ENCODE results near the gene GABRP.

The GABRP gene

DNA sequence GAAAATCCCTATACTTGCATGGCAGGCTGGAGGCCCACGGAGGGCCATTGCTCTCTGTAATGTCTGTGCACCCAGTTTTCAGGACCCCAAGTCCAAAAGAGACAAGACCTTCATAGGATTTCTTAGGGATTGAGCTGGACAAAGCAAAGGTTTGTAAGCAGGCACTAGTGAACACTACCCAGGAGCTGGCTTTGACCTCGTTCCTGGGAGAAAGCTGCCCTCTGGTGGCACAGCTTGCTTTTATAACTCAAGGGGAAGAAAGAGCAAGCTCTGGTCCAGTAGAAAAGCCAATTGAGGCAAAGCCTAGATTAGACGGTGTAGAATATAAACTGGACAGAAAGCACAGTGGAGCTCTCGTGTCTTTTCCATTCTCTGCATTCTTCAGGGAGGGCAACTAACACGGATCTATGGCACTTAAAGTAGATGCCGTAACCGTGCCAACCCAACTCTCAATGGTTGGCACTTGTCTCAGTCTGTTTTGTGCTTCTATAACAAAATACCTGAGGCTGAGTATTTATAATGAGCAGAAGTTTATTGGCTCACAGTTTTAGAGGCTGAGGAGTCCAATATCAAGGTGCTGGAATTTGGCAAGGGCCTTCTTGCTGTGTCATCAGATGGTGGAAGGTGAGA, 7.9 kb downstream of the GABRP start:
- H3K4me1 ChIP-seq = peaks cover 7% of the 10 kb centered on the region; the same call in 1 of the 2 replicates
- no peak overlapping the region for H3K4me2 ChIP-seq
- H3K4me3 ChIP-seq = no peak overlapping the region
- H3K36me3 ChIP-seq = no peaks in the 10 kb centered on the region
- H3K27ac ChIP-seq = no peak overlapping the region
- no peaks in the 10 kb centered on the region for H3K27me3 ChIP-seq
- TF ChIP-seq Cebpa-rat (IDR thresholded peaks at IDR 0.05) = no peak
- no peak overlapping the region for H3K9ac ChIP-seq
- H4K20me1 ChIP-seq = no peaks in the 10 kb centered on the region
- H3K9me3 ChIP-seq = no peaks in the 10 kb centered on the region

DNA sequence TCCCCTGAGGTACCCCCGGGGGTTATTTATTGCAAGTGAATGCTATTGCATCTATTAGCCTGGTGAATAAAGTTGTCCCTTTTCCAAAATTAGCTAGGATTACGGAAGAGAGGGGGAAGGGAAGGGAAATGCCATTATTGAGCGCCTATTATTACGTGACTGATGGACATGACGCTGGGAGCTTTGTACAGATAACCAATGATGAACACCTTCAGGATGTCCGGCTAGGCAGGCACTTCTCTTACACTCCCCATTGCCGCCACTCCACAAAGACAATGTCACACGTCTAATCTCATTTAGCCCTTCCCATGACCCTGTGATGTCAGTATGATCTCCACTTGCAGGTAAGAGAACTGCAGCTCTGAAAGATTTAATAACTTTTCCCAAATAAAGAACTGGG, 9.4 kb downstream of the GABRP start:
- Histone ChIP-seq H3K4me1 (peaks cover 12% of the 10 kb centered on the region; the same call in 1 of the 2 replicates), H3K9me3 (no peaks in the 10 kb centered on the region), H4K20me1 (no peaks in the 10 kb centered on the region), H3K4me3 (no peak overlapping the region), H3K27ac (no peak overlapping the region), H3K4me2 (no peak overlapping the region), H3K36me3 (no peaks in the 10 kb centered on the region), H3K9ac (no peak overlapping the region), H3K27me3 (no peaks in the 10 kb centered on the region)
- TF ChIP-seq Cebpa-rat (IDR thresholded peaks at IDR 0.05) = no peak

DNA sequence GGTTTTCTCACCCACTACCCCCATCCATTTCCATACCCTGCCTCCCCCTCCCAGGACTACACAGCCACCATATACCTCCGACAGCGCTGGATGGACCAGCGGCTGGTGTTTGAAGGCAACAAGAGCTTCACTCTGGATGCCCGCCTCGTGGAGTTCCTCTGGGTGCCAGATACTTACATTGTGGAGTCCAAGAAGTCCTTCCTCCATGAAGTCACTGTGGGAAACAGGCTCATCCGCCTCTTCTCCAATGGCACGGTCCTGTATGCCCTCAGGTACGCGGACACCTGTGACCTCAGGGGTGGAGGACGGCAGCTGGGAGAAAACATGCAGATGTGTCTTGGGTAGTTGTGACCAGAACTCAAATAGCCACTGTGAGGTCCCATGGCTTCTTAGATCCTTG, 11.6 kb downstream of the GABRP start:
- Histone ChIP-seq H4K20me1 (no peaks in the 10 kb centered on the region), H3K4me2 (no peak overlapping the region), H3K4me1 (peaks cover 6% of the 10 kb centered on the region; the same call in 1 of the 2 replicates), H3K27me3 (no peaks in the 10 kb centered on the region), H3K27ac (no peak overlapping the region), H3K9me3 (no peaks in the 10 kb centered on the region), H3K9ac (no peak overlapping the region), H3K4me3 (no peak overlapping the region), H3K36me3 (no peaks in the 10 kb centered on the region)
- TF ChIP-seq Cebpa-rat (IDR thresholded peaks at IDR 0.05) = no peak

DNA sequence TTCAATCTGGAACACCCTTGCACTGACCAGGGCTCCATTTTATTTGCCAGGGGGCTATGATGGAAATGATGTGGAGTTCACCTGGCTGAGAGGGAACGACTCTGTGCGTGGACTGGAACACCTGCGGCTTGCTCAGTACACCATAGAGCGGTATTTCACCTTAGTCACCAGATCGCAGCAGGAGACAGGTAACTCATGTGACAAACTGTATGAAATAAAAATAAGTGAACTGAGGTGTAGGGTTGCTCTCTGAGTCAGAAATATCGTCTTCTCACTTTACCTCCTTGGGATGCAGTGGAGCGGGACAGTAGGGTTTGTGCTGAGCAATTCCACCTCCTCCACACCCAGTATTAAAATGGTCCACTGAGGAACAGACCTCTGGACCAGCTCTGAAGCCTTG, 22.1 kb downstream of the GABRP start:
- no peak overlapping the region for H3K9ac ChIP-seq
- no peaks in the 10 kb centered on the region for H4K20me1 ChIP-seq
- H3K4me3 ChIP-seq = no peak overlapping the region
- H3K27ac ChIP-seq = no peak overlapping the region
- H3K4me1 ChIP-seq = no peaks in the 10 kb centered on the region
- H3K36me3 ChIP-seq = no peaks in the 10 kb centered on the region
- H3K4me2 ChIP-seq = no peak overlapping the region
- H3K9me3 ChIP-seq = no peaks in the 10 kb centered on the region
- no peak for TF ChIP-seq Cebpa-rat (IDR thresholded peaks at IDR 0.05)
- H3K27me3 ChIP-seq = no peaks in the 10 kb centered on the region

DNA sequence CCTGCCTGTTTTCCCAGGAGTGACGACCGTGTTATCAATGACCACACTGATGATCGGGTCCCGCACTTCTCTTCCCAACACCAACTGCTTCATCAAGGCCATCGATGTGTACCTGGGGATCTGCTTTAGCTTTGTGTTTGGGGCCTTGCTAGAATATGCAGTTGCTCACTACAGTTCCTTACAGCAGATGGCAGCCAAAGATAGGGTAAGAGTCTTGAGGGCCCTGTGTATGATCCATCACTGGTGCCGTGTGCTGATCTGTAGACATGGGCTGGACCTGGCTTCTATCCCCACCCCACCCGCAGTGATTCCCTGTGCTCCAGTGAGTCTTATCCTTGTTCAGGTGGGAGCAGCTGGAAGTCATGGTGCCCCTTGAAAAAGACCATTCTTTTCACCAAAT, 26.0 kb downstream of the GABRP start:
- no peak overlapping the region for H3K9ac ChIP-seq
- H3K4me1 ChIP-seq = no peaks in the 10 kb centered on the region
- no peaks in the 10 kb centered on the region for H3K9me3 ChIP-seq
- no peaks in the 10 kb centered on the region for H3K27me3 ChIP-seq
- no peak overlapping the region for H3K4me3 ChIP-seq
- no peak overlapping the region for H3K4me2 ChIP-seq
- no peak for TF ChIP-seq Cebpa-rat (IDR thresholded peaks at IDR 0.05)
- H4K20me1 ChIP-seq = no peaks in the 10 kb centered on the region
- H3K36me3 ChIP-seq = no peaks in the 10 kb centered on the region
- H3K27ac ChIP-seq = no peak overlapping the region

DNA sequence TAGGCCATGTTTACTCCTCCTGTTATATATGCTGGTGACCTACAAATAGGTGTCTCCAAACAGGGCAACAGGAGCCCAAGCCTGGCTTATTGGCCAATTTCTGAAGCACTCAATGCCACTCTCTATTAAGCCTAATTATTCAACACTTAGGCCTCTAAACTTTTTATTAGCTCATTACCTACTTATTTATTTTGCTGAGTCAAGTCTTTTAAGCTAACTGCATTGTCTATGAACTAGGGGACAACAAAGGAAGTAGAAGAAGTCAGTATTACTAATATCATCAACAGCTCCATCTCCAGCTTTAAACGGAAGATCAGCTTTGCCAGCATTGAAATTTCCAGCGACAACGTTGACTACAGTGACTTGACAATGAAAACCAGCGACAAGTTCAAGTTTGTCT, 28.2 kb downstream of the GABRP start:
- Histone ChIP-seq H3K36me3 (no peaks in the 10 kb centered on the region), H3K9ac (no peak overlapping the region), H3K4me3 (no peak overlapping the region), H4K20me1 (no peaks in the 10 kb centered on the region), H3K4me2 (no peak overlapping the region), H3K9me3 (no peaks in the 10 kb centered on the region), H3K4me1 (no peaks in the 10 kb centered on the region), H3K27me3 (no peaks in the 10 kb centered on the region), H3K27ac (no peak overlapping the region)
- TF ChIP-seq Cebpa-rat (IDR thresholded peaks at IDR 0.05) = no peak

DNA sequence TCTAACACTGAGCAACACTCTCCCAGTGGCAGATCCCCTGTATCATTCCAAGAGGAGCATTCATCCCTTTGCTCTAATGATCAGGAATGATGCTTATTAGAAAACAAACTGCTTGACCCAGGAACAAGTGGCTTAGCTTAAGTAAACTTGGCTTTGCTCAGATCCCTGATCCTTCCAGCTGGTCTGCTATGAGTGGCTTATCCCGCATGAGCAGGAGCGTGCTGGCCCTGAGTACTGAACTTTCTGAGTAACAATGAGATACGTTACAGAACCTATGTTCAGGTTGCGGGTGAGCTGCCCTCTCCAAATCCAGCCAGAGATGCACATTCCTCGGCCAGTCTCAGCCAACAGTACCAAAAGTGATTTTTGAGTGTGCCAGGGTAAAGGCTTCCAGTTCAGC, 29.7 kb downstream of the GABRP start:
- no peak overlapping the region for H3K27ac ChIP-seq
- H3K4me3 ChIP-seq = no peak overlapping the region
- H3K9ac ChIP-seq = no peak overlapping the region
- TF ChIP-seq Cebpa-rat (IDR thresholded peaks at IDR 0.05) = no peak
- no peaks in the 10 kb centered on the region for H4K20me1 ChIP-seq
- H3K9me3 ChIP-seq = 0 out of 2 replicates have a peak, but pooled peaks cover 4% of the 10 kb centered on the region
- H3K36me3 ChIP-seq = no peaks in the 10 kb centered on the region
- H3K27me3 ChIP-seq = no peaks in the 10 kb centered on the region
- no peak overlapping the region for H3K4me2 ChIP-seq
- H3K4me1 ChIP-seq = no peaks in the 10 kb centered on the region

DNA sequence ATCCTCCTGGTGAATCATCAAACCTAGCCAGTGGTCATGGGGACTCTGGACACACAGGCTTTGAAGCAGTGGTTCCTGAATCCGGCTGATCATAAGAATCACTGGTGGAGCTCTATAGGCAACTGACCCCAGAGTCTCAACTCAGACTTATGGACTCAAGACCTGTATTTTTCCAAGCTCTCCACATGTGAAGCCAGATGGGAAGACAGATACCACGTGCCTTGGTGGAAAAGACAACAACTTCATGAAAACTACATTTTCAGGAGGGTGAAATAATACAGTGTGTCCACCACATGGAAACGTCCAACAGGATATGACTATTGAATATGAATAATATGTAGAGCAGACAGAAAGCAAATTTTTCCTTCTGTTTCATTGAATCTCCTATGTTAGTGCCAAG, 33.7 kb downstream of the GABRP start:
- no peak for TF ChIP-seq Cebpa-rat (IDR thresholded peaks at IDR 0.05)
- 0 out of 2 replicates have a peak, but pooled peaks cover 4% of the 10 kb centered on the region for H3K9me3 ChIP-seq

DNA sequence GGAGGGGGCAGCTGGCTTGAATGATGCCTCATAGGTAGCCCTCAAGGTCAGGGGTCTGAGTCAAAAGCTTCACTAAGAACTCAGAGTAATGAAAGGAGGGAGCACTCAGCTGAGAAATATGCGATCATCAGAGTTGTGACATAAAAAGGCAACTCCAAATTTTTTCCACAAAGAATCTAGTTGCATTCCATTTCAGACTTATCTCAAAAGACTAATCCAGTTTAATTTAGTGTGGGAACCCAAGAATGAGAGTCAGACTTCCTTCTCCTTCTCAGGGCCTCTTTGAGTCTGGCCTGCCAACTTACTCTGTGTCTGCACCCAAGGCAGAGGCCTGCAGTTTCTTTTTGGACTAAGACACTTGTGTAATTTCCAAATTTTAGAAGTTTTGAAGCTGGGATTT, 34.7 kb downstream of the GABRP start:
- no peak overlapping the region for H3K4me3 ChIP-seq
- H3K36me3 ChIP-seq = no peaks in the 10 kb centered on the region
- no peak for TF ChIP-seq Cebpa-rat (IDR thresholded peaks at IDR 0.05)
- H3K27ac ChIP-seq = no peak overlapping the region
- 0 out of 2 replicates have a peak, but pooled peaks cover 4% of the 10 kb centered on the region for H3K9me3 ChIP-seq
- H3K27me3 ChIP-seq = no peaks in the 10 kb centered on the region
- H3K9ac ChIP-seq = no peak overlapping the region
- H4K20me1 ChIP-seq = no peaks in the 10 kb centered on the region
- H3K4me2 ChIP-seq = no peak overlapping the region
- H3K4me1 ChIP-seq = no peaks in the 10 kb centered on the region

More for the DNA sequence above, 33.7 kb downstream of the GABRP start:
- Histone ChIP-seq H3K4me2 (no peak overlapping the region), H3K4me1 (no peaks in the 10 kb centered on the region), H3K27me3 (no peaks in the 10 kb centered on the region), H3K9ac (no peak overlapping the region), H4K20me1 (no peaks in the 10 kb centered on the region), H3K4me3 (no peak overlapping the region), H3K36me3 (no peaks in the 10 kb centered on the region), H3K27ac (no peak overlapping the region)

DNA sequence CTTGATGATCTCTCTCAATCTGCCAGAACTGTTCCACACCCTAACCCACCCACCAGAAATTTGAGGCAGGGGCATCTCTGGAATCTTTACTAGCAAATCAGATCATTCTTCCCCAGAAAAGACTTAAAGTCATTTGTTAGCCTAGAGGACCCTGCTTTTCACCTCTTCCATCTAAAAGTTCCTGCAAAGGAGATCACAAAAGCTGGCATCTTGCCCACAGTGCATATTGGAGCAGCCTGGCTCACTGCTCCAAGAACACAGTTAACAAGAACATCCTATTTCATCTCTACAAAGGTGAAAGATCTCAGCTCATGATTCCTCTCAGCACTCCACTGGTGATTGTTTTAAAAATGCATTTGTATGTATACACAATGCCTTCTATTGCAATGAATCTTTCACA, 36.3 kb downstream of the GABRP start:
- H3K4me2 ChIP-seq = no peak overlapping the region
- no peak overlapping the region for H3K27ac ChIP-seq
- no peak overlapping the region for H3K9ac ChIP-seq
- TF ChIP-seq Cebpa-rat (IDR thresholded peaks at IDR 0.05) = no peak
- no peaks in the 10 kb centered on the region for H3K4me1 ChIP-seq
- no peaks in the 10 kb centered on the region for H4K20me1 ChIP-seq
- no peak overlapping the region for H3K4me3 ChIP-seq
- no peaks in the 10 kb centered on the region for H3K27me3 ChIP-seq
- H3K9me3 ChIP-seq = 0 out of 2 replicates have a peak, but pooled peaks cover 4% of the 10 kb centered on the region
- H3K36me3 ChIP-seq = no peaks in the 10 kb centered on the region

All from BLaER1 (cell line).